Body of pancreas (tissue), 4 donors: ENCODE data around the gene GRM4. TPM values are rescaled to one million over a fixed set of nuclear protein-coding genes. Genes with fewer than 3 reads are reported as not detected.
"Not testable (repeated sequence)": the region's sequence is repeated elsewhere in the genome, so short reads cannot be mapped to it uniquely, and the experiment has no call there.

Source experiments
- ATAC-seq: fragments of 150-250 bp; one replicate; pipeline ENCODE4 v1.9.1; 2016
- DNase-seq, 4 donors: peaks; one replicate each; pipeline ENCODE4 v3.0.0-alpha.2; 2019
- H3K27ac ChIP-seq, 4 donors: fragments of 200-600 bp; sonication (generic); 1 replicate in 3 of 4; 2 replicates in 1 of 4; pipeline versions ENCODE4 v1.5.1 to v1.6.1; 2016 to 2019; ENCODE audit warnings: mild to moderate bottlenecking in 1 of 4, mixed read lengths in 1 of 4, moderate library complexity in 1 of 4
- H3K27me3 ChIP-seq, 2 donors: fragments of 200-600 bp; sonication (generic); one replicate each; pipeline ENCODE4 v1.6.0; 2016; ENCODE audit warnings: mild to moderate bottlenecking in 1 of 2
- H3K36me3 ChIP-seq, 2 donors: fragments of 200-600 bp; sonication (generic); replicated peaks in 1 of 2; 2 replicates each; pipeline ENCODE4 v1.5.1; 2016; ENCODE audit warnings: low read depth in 2 of 2; ENCODE audit not compliant: insufficient read depth in 1 of 2
- H3K4me1 ChIP-seq: fragments of 200-600 bp; sonication (generic); one replicate; pipeline ENCODE4 v1.6.0; 2016
- H3K4me3 ChIP-seq, 2 donors: fragments of 200-600 bp; sonication (generic); 1 replicate in 1 of 2; 2 replicates in 1 of 2; pipeline ENCODE4 v1.5.1; 2016 to 2019
- H3K9me3 ChIP-seq, 3 donors: fragments of 200-600 bp; sonication (generic); 1 replicate in 2 of 3; 2 replicates in 1 of 3; pipeline ENCODE4 v1.5.1; 2016
- POLR2A ChIP-seq, 3 donors: fragments of 450-650 bp; IDR thresholded peaks; one replicate each; pipeline ENCODE4 v1.6.1; 2016; ENCODE audit warnings: antibody characterized with exemption in 3 of 3, mild to moderate bottlenecking in 2 of 3
- WGBS, 2 donors: methylation state at CpG; one replicate each; pipeline ENCODE4 v1.1.5; 2017; 5-methylcytosine and 5-hydroxymethylcytosine counted together
- intact Hi-C: fragments of 100-400 bp; cut with DNase I; formaldehyde crosslinking; loops from one replicate; pipeline ENCODE4 v1.15.1; 2023
- total RNA-seq, 2 donors: library from RNA; depleted of rRNA; stranded (reverse); fragments of >200 nt; gene quantifications; one replicate each; pipeline ENCODE4 v1.1.0, GENCODE V29; 2016
- TF ChIP-seq, protein P1 (sequence below), 7 experiments: fragments of 450-650 bp in 4 of 7; fragments of 200-600 bp in 3 of 7; sonication (generic) in 3 of 7; IDR thresholded peaks; one replicate each; pipeline ENCODE4 v1.5.1; 2016 to 2019; ENCODE audit warnings: antibody characterized with exemption in 7 of 7

GRM4 gene
- total RNA-seq, 2 donors from 2014 or later: 0.33 TPM; not detected in 1

DNA sequence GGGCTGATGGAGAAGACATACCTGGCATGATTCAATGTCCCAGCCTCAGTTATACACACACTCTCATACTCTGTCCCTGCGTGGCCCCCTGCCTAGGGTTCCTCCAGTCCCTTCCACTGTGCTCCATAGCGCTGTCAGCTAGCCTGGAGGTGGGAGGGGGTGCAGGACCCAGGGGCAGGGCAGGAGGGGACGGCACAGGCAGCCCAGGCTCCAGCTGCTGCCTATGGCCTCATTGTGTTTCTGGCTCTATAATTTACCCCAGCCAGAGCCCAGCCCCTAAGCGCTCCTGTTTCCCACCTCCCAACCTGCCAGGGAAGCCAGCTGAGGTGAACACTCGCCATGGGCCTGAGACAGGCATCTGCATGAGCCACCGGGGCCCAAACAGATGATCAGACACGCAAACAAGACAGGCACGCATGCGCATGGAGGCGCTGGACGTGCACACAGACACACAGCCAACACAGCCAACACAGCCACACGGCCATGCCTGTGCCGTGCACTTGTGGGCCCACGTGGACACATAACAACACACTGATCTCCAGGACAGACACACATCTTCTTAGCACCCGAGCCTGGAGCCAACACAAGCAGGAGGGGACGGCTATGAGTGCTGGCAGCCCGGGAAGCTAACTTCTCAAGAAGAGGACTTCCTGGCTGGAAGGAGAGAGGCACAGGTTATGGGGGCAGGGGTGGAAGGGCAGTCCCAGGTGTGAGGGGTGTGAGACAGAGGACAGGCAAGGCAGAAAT is 124.9 kb downstream of the GRM4 start:
- no peak for ATAC-seq
- intact Hi-C loops: no loop called here
- no peaks in the 10 kb centered on the region for H3K27me3 ChIP-seq

DNA sequence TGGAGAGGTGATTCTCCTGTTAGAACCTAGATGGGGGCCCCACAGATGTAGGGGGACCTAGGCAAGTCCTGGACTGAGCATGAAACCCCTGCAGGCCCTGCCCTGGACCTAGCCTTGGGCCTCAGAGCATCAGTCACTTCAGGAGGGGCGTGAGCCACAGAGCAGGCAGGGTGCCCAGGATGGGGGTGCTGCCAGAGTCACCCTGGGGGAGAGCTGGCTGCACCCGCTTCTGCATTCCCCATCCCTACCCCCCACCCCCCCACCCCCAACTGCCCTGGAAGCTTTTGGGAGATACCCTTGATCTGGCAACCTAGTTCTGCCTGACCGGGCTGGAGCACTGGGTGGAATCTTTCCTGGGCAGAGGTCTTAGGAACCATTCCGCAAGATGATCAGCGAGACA is 125.6 kb downstream of the GRM4 start:
- intact Hi-C loops: no loop called here

More for the DNA sequence above, 124.9 kb downstream of the GRM4 start:
- 60% methylated on average over 9 to 17 of the region's 17 CpGs for WGBS, 2 donors
- Histone ChIP-seq H3K36me3 (no peaks in the 10 kb centered on the region), H3K27ac (no peak overlapping the region), H3K9me3 (no peaks in the 10 kb centered on the region), H3K4me3 (no peak overlapping the region), H3K4me1 (no peaks in the 10 kb centered on the region)
- TF ChIP-seq POLR2A (IDR thresholded peaks at IDR 0.05): no peak
- DNase-seq: no peak

DNA sequence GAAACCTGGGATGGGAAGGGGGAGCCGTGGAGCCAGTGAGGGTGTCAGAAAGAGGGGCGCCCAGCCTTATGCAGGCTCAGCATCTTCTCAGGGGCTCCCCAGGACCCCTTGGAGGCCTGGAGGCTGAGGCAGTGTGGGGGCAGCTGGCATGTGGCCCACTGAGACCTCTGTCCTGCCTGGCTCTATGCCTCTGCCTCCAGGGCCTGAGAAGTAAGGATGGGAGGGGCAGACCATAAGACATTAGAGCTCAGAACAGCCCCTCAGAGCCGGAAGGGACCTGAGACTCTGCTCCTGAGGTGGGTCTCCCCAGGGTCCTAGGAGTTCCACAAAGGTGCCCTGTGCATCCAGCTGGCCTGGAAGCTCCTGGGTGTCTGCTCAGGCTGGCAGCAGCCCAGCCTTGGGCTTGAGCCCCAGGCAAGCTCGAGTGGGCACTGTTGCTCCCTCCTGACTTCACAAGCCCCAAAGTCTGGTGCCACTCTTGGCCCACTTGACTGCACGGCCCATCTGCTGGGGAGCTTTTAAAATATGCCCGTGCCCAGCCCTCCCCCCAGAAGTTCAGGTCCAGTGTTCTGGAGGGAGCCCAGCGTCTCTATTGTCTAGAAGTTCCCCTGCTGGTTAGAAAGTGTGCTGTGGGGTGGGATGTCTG is 126.8 kb downstream of the GRM4 start:
- intact Hi-C loops: no loop called here
- Histone ChIP-seq H3K4me1 (no peaks in the 10 kb centered on the region), H3K27ac (no peak overlapping the region), H3K9me3 (no peaks in the 10 kb centered on the region), H3K36me3 (no peaks in the 10 kb centered on the region), H3K4me3 (no peak overlapping the region), H3K27me3 (no peaks in the 10 kb centered on the region)
- DNase-seq (no peak), ATAC-seq (no peak)
- 47 to 59% methylated on average over 2 to 7 of the region's 7 CpGs for WGBS, 2 donors
- TF ChIP-seq POLR2A (IDR thresholded peaks at IDR 0.05): no peak
- TF ChIP-seq, protein P1, sequence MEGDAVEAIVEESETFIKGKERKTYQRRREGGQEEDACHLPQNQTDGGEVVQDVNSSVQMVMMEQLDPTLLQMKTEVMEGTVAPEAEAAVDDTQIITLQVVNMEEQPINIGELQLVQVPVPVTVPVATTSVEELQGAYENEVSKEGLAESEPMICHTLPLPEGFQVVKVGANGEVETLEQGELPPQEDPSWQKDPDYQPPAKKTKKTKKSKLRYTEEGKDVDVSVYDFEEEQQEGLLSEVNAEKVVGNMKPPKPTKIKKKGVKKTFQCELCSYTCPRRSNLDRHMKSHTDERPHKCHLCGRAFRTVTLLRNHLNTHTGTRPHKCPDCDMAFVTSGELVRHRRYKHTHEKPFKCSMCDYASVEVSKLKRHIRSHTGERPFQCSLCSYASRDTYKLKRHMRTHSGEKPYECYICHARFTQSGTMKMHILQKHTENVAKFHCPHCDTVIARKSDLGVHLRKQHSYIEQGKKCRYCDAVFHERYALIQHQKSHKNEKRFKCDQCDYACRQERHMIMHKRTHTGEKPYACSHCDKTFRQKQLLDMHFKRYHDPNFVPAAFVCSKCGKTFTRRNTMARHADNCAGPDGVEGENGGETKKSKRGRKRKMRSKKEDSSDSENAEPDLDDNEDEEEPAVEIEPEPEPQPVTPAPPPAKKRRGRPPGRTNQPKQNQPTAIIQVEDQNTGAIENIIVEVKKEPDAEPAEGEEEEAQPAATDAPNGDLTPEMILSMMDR (IDR thresholded peaks at IDR 0.05): no peak

More for the DNA sequence above, 125.6 kb downstream of the GRM4 start:
- H3K4me3 ChIP-seq: no peak overlapping the region
- no peak overlapping the region for H3K27ac ChIP-seq
- no peak for ATAC-seq
- no peak for DNase-seq
- no peaks in the 10 kb centered on the region for H3K36me3 ChIP-seq
- no peaks in the 10 kb centered on the region for H3K4me1 ChIP-seq
- H3K27me3 ChIP-seq: no peaks in the 10 kb centered on the region
- WGBS, 2 donors: 80 to 84% methylated on average over 1 to 5 of the region's 5 CpGs
- H3K9me3 ChIP-seq: no peaks in the 10 kb centered on the region
- TF ChIP-seq POLR2A (IDR thresholded peaks at IDR 0.05): no peak
- TF ChIP-seq, protein P1 (IDR thresholded peaks at IDR 0.05): no peak

DNA sequence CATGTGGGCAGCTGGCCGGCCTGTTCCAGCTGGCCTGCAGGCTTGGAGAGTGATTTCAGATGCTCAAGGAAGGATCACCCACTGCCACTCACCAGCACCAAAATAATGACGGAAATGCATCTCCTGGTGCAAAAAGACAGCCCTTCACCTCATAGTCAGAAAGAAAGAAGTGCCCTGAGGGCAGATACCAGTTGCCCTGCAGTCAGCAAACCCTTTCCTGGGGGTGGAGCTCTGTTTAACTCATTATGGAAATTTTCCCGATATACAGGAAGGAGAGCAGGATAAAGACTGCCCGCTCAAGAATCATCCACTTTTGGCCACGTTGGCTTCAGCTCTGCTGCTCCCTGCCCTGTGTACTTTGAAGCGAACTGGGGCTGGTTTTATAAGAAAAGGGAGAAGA is 127.9 kb downstream of the GRM4 start:
- ATAC-seq (no peak), DNase-seq (no peak)
- Histone ChIP-seq H3K36me3 (no peaks in the 10 kb centered on the region), H3K4me3 (no peak overlapping the region), H3K9me3 (no peaks in the 10 kb centered on the region), H3K4me1 (no peaks in the 10 kb centered on the region), H3K27me3 (no peaks in the 10 kb centered on the region), H3K27ac (no peak overlapping the region)
- TF ChIP-seq, protein P1 (IDR thresholded peaks at IDR 0.05): no peak
- TF ChIP-seq POLR2A (IDR thresholded peaks at IDR 0.05): no peak
- intact Hi-C loops: no loop called here
- 70 to 71% methylated on average over 5 to 6 of the region's 6 CpGs for WGBS, 2 donors

DNA sequence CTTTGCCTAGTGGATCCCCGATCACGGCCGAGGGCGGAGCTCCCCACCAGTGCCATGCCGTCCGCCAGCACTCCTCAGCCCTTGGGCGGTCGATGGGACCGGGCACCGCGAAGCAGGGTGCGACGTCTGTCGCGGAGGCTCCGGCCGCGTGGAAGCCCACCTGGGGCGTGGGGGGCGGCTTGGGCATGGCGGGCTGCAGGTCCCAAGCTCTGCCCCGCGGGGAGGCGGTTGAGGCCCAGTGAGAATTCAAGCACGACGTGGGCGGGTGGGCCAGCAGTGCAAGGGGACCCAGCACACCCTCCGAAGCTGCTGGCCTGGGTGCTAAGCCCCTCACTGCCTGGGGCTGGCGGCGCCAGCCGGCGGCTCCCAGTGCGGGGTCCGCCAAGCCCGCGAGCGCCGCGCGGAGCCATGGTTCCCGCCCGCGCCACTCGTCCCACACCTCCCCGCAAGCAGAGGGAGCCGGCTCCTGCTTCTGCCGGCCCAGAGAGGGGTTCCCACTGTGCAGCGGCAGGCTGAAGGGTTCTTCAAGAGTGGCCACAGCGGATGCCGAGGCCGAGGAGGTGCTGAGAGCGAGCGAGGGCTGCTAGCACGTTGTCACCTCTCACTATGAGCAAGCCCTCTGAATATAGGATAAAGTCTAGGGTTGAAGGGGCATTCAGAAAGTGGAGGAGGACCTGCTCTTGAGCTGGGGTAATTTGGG is 128.6 kb downstream of the GRM4 start:
- intact Hi-C loops: no loop called here
- no peak for ATAC-seq
- TF ChIP-seq, protein P1 (IDR thresholded peaks at IDR 0.05): no peak
- TF ChIP-seq POLR2A (IDR thresholded peaks at IDR 0.05): no peak
- H3K27me3 ChIP-seq: no peaks in the 10 kb centered on the region
- 90 to 100% methylated on average over 1 to 54 of the region's 54 CpGs for WGBS, 2 donors
- H3K4me3 ChIP-seq: no peak overlapping the region
- DNase-seq: no peak
- no peaks in the 10 kb centered on the region for H3K36me3 ChIP-seq
- no peak overlapping the region for H3K27ac ChIP-seq
- no peaks in the 10 kb centered on the region for H3K4me1 ChIP-seq
- no peaks in the 10 kb centered on the region for H3K9me3 ChIP-seq

DNA sequence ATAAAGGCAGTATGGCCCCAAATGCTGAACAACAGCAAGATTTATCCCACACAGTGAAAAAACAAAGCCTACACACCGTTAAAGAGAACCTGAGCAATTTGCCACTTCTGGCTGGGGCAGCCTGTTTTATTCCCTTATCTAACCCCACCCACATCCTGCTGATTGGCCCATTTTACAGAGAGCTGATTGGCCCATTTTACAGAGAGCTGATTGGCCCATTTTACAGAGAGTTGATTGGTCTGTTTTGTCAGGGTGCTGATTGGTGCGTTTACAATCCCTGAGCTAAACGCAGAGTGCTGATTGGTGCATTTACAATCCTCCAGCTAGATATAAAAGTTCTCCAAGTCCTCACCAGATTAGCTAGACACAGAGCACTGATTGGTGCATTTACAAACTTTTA is 129.3 kb downstream of the GRM4 start:
- H3K4me1 ChIP-seq, H3K9me3 ChIP-seq, H3K27ac ChIP-seq, intact Hi-C loops, DNase-seq, H3K27me3 ChIP-seq, H3K4me3 ChIP-seq, H3K36me3 ChIP-seq, ATAC-seq: not testable (repeated sequence)
- 90 to 92% methylated on average over 3 of the region's 3 CpGs for whole genome bisulfite sequencing, 2 donors
